A549 (cell line): ENCODE measurements around the gene PCGF3. TPM values are rescaled to one million over a fixed set of nuclear protein-coding genes. Genes with fewer than 3 reads are reported as not detected.
A peak's percentile ranks its signal among the peaks of the same experiment; 100 is the strongest.

Experiments used
- ATAC-seq, 2 experiments: fragments of 200-7000 bp in 1 of 2; fragments of >200 bp in 1 of 2; cut with Nextera tagmentation in 1 of 2; cut with Tn5 transposase in 1 of 2; 3 replicates each; pipeline versions ENCODE4 v1.8.0 to v1.9.1; 2018 to 2020; ENCODE audit warnings: mild to moderate bottlenecking in 1 of 2, moderate library complexity in 1 of 2
- CTCF ChIA-PET: fragments of 300-600 bp; sonication (Branson Sonifier 250); formaldehyde crosslinking; extraction: SDS; loops from one replicate; lab custom pipeline; 2021; ENCODE audit warnings: antibody characterized with exemption, inconsistent platforms; lab: Yijun Ruan, JAX
- POLR2A ChIA-PET: fragments of 350-600 bp; formaldehyde crosslinking; extraction: SDS; loops from one replicate; lab custom pipeline; 2021; ENCODE audit warnings: antibody characterized with exemption, inconsistent platforms; lab: Yijun Ruan, JAX
- DNase-seq, 2 experiments: peaks; one replicate each; pipeline versions ENCODE4 v3.0.0 to v3.0.0-alpha.2; 2011 to 2016; ENCODE audit warnings: low read depth in 1 of 2, low spot score in 1 of 2
- FAIRE-seq: peaks from 2 replicates; lab custom pipeline; 2011; peaks lifted over from hg19 to GRCh38; lab: Jason Lieb, UNC
- H3K27ac ChIP-seq, 2 experiments: fragments of >200 bp; sonication (Bioruptor Twin); formaldehyde crosslinking; 3 replicates each; pipeline ENCODE4 v1.5.1; 2016 to 2017
- H3K4me1 ChIP-seq: fragments of >200 bp; sonication (Bioruptor Twin); formaldehyde crosslinking; 3 replicates; pipeline ENCODE4 v1.6.1; 2016
- H3K4me2 ChIP-seq: fragments of >200 bp; sonication (Bioruptor Twin); formaldehyde crosslinking; 3 replicates; pipeline ENCODE4 v1.6.1; 2016
- H3K4me3 ChIP-seq: fragments of >200 bp; sonication (Bioruptor Twin); formaldehyde crosslinking; 3 replicates; pipeline ENCODE4 v1.5.1; 2016
- H3K9me3 ChIP-seq: fragments of >200 bp; sonication (Bioruptor Twin); formaldehyde crosslinking; 3 replicates; pipeline ENCODE4 v1.6.1; 2016
- BHLHE40 ChIP-seq: IDR thresholded peaks from 2 replicates; pipeline ENCODE4 v1.6.1; 2012; ENCODE audit warnings: low read depth, low read length, inconsistent platforms
- CBX8 ChIP-seq: fragments of 200-600 bp; sonication (generic); IDR thresholded peaks from 2 replicates; pipeline ENCODE4 v1.6.1; 2016
- CEBPB ChIP-seq, 2 experiments: fragments of >200 bp in 1 of 2; sonication (Bioruptor Twin) in 1 of 2; formaldehyde crosslinking in 1 of 2; IDR thresholded peaks; 2 replicates each; pipeline ENCODE4 v1.6.1; 2012 to 2016
- CHD2 ChIP-seq: fragments of 150-350 bp; IDR thresholded peaks from 2 replicates; pipeline ENCODE4 v1.6.1; 2014; ENCODE audit warnings: low read length; ENCODE audit not compliant: partially characterized antibody
- CHD4 ChIP-seq: fragments of 200-600 bp; sonication (generic); IDR thresholded peaks from 2 replicates; pipeline ENCODE4 v1.6.1; 2016; ENCODE audit warnings: antibody characterized with exemption, mild to moderate bottlenecking, borderline replicate concordance
- ESRRA ChIP-seq: fragments of 150-350 bp; IDR thresholded peaks from 2 replicates; pipeline ENCODE4 v1.6.1; 2014; ENCODE audit warnings: mild to moderate bottlenecking, low read length, borderline replicate concordance
- GATA3 ChIP-seq: IDR thresholded peaks from 2 replicates; pipeline ENCODE4 v1.6.1; 2012; ENCODE audit warnings: borderline replicate concordance
- HDAC2 ChIP-seq: fragments of 200-600 bp; sonication (generic); IDR thresholded peaks from 2 replicates; pipeline ENCODE4 v1.6.1; 2016
- HEYL ChIP-seq: fragments of 250-450 bp; sonication (Bioruptor Pico); IDR thresholded peaks from 2 replicates; pipeline ENCODE4 v1.8.0; 2021; ENCODE audit warnings: mild to moderate bottlenecking, moderate library complexity
- JUNB ChIP-seq: fragments of >200 bp; sonication (Bioruptor Twin); formaldehyde crosslinking; IDR thresholded peaks from 2 replicates; pipeline ENCODE4 v1.6.1; 2016
- MAFK ChIP-seq: fragments of 450-650 bp; IDR thresholded peaks from 2 replicates; pipeline ENCODE4 v1.6.1; 2014; ENCODE audit not compliant: partially characterized antibody
- MAZ ChIP-seq: fragments of 150-350 bp; IDR thresholded peaks from 2 replicates; pipeline ENCODE4 v1.6.1; 2014; ENCODE audit warnings: antibody characterized with exemption, low read depth, low read length, borderline replicate concordance
- MYC ChIP-seq: IDR thresholded peaks from 2 replicates; pipeline ENCODE4 v1.6.1; 2012; ENCODE audit warnings: mild to moderate bottlenecking, inconsistent platforms, low read length, improper control_type of control experiment, borderline replicate concordance
- NFE2L2 ChIP-seq: fragments of 150-350 bp; conservative IDR thresholded peaks from 2 replicates; pipeline ENCODE4 v1.6.1; 2014; ENCODE audit warnings: low read length
- NR3C1 ChIP-seq: fragments of >200 bp; sonication (Bioruptor Twin); formaldehyde crosslinking; IDR thresholded peaks from 3 replicates; pipeline ENCODE4 v1.6.1; 2017
- PHF8 ChIP-seq: fragments of 200-600 bp; sonication (generic); IDR thresholded peaks from 2 replicates; pipeline ENCODE4 v1.6.1; 2016; ENCODE audit warnings: low read depth, mild to moderate bottlenecking, antibody characterized with exemption, moderate library complexity, borderline replicate concordance
- POLR2A ChIP-seq: IDR thresholded peaks from 2 replicates; pipeline ENCODE4 v1.6.1; 2012; ENCODE audit warnings: mild to moderate bottlenecking, low read length
- POLR2AphosphoS2 ChIP-seq: conservative IDR thresholded peaks from 2 replicates; pipeline ENCODE4 v1.6.1; 2012; ENCODE audit warnings: low read length, improper control_type of control experiment, inconsistent platforms
- RFX5 ChIP-seq: fragments of 450-650 bp; IDR thresholded peaks from 2 replicates; pipeline ENCODE4 v1.7.1; 2014; ENCODE audit warnings: antibody characterized with exemption, mild to moderate bottlenecking, moderate library complexity
- RNF2 ChIP-seq: fragments of 200-600 bp; sonication (generic); IDR thresholded peaks from 2 replicates; pipeline ENCODE4 v1.6.1; 2016; ENCODE audit warnings: low read depth, mild to moderate bottlenecking, antibody characterized with exemption, moderate library complexity, borderline replicate concordance
- SMC3 ChIP-seq: fragments of >200 bp; sonication (Bioruptor Twin); formaldehyde crosslinking; IDR thresholded peaks from 3 replicates; pipeline ENCODE4 v1.6.1; 2018; ENCODE audit warnings: inconsistent platforms
- SREBF2 ChIP-seq: fragments of 450-650 bp; IDR thresholded peaks from 2 replicates; pipeline ENCODE4 v1.6.1; 2014; ENCODE audit warnings: mild to moderate bottlenecking, moderate library complexity
- TP53 ChIP-seq: fragments of 250-450 bp; sonication (Bioruptor Pico); IDR thresholded peaks from 2 replicates; pipeline ENCODE4 v1.5.0; 2021; ENCODE audit warnings: mild to moderate bottlenecking, moderate library complexity
- ZSCAN20 ChIP-seq: fragments of 250-450 bp; sonication (Bioruptor Pico); IDR thresholded peaks from 2 replicates; pipeline ENCODE4 v1.8.0; 2022; ENCODE audit warnings: mild to moderate bottlenecking, moderate library complexity
- WGBS: methylation state at CpG from one replicate; pipeline ENCODE4 v1.1.6; 2017; ENCODE audit errors: missing lambda C conversion rate; 5-methylcytosine and 5-hydroxymethylcytosine counted together
- polyA plus RNA-seq, 4 experiments: library from polyadenylated mRNA; depleted of rRNA in 3 of 4; stranded (reverse); fragments of >200 nt; fragmentation: RNase III in 1 of 4; extraction: RNeasy Plus Mini Kit Qiagen cat#74134 plus additional on column Dnase treatment in 1 of 4; gene quantifications; 2 replicates in 3 of 4; 3 replicates in 1 of 4; pipeline ENCODE4 v1.2.3, GENCODE V29; 2011 to 2017
- TF ChIP-seq, protein P1 (sequence below): IDR thresholded peaks from 2 replicates; pipeline ENCODE4 v1.6.1; 2012
- TF ChIP-seq, protein P2 (sequence below): IDR thresholded peaks from 2 replicates; pipeline ENCODE4 v1.6.1; 2012; ENCODE audit warnings: low read depth, borderline replicate concordance
- TF ChIP-seq, protein P3 (sequence below): fragments of 200-600 bp; sonication (generic); IDR thresholded peaks from 2 replicates; pipeline ENCODE4 v1.6.1; 2016; ENCODE audit warnings: antibody characterized with exemption, mild to moderate bottlenecking, moderate library complexity
- TF ChIP-seq, protein P4 (sequence below): fragments of 150-350 bp; IDR thresholded peaks from 2 replicates; pipeline ENCODE4 v1.6.1; 2014; ENCODE audit warnings: low read depth, mild to moderate bottlenecking, low read length
- TF ChIP-seq, protein P5 (sequence below): fragments of >200 bp; sonication (Bioruptor Twin); formaldehyde crosslinking; IDR thresholded peaks from 3 replicates; pipeline ENCODE4 v1.6.1; 2016
- TF ChIP-seq, protein P6 (sequence below): fragments of >200 bp; sonication (Bioruptor Twin); formaldehyde crosslinking; IDR thresholded peaks from 2 replicates; pipeline ENCODE4 v1.6.1; 2016

PCGF3 gene
- polyA plus RNA-seq, 2 of the 4 experiments (the other 2 are of a cell fraction): 15.9 to 21.0 TPM

DNA sequence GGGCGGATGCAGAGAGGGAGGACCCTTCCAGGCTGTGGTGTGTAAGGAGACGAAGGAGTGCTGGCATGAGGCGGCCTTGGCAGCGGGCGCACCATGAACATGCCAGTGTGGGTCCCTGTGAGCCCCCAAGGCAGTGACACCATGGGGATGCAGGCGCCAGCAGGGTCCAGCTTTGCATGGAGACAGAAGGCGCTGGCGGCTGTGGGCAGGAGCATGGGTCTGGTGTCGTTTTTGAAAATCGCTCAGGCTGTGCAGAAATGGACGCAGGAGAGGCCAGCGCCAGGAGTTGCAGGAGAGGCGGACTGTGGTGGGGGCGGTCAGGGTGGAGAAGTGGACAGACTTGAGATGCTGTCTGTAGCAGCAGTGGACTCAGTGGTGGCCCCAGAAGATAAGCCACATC, 56.1 kb downstream of the PCGF3 start:
- no peak overlapping the region for H3K4me2 ChIP-seq
- H3K4me1 ChIP-seq: peaks cover 6% of the 10 kb centered on the region; the same call in 1 of the 3 replicates
- DNase-seq (no peak), ATAC-seq (no peak), FAIRE-seq (no peak)
- no peak for TF ChIP-seq TP53 (CRISPR knock-in tag)
- TF ChIP-seq JUNB: no peak
- TF ChIP-seq, protein P1, sequence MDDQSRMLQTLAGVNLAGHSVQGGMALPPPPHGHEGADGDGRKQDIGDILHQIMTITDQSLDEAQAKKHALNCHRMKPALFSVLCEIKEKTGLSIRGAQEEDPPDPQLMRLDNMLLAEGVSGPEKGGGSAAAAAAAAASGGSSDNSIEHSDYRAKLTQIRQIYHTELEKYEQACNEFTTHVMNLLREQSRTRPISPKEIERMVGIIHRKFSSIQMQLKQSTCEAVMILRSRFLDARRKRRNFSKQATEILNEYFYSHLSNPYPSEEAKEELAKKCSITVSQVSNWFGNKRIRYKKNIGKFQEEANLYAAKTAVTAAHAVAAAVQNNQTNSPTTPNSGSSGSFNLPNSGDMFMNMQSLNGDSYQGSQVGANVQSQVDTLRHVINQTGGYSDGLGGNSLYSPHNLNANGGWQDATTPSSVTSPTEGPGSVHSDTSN: no peak
- no peak for TF ChIP-seq ZSCAN20 (CRISPR knock-in tag)
- no peak for TF ChIP-seq PHF8
- no peak for TF ChIP-seq NFE2L2
- TF ChIP-seq, protein P2, sequence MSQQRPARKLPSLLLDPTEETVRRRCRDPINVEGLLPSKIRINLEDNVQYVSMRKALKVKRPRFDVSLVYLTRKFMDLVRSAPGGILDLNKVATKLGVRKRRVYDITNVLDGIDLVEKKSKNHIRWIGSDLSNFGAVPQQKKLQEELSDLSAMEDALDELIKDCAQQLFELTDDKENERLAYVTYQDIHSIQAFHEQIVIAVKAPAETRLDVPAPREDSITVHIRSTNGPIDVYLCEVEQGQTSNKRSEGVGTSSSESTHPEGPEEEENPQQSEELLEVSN: no peak
- TF ChIP-seq HDAC2: no peak
- no peak for TF ChIP-seq MAFK
- no peak for TF ChIP-seq CHD2
- TF ChIP-seq, protein P3, sequence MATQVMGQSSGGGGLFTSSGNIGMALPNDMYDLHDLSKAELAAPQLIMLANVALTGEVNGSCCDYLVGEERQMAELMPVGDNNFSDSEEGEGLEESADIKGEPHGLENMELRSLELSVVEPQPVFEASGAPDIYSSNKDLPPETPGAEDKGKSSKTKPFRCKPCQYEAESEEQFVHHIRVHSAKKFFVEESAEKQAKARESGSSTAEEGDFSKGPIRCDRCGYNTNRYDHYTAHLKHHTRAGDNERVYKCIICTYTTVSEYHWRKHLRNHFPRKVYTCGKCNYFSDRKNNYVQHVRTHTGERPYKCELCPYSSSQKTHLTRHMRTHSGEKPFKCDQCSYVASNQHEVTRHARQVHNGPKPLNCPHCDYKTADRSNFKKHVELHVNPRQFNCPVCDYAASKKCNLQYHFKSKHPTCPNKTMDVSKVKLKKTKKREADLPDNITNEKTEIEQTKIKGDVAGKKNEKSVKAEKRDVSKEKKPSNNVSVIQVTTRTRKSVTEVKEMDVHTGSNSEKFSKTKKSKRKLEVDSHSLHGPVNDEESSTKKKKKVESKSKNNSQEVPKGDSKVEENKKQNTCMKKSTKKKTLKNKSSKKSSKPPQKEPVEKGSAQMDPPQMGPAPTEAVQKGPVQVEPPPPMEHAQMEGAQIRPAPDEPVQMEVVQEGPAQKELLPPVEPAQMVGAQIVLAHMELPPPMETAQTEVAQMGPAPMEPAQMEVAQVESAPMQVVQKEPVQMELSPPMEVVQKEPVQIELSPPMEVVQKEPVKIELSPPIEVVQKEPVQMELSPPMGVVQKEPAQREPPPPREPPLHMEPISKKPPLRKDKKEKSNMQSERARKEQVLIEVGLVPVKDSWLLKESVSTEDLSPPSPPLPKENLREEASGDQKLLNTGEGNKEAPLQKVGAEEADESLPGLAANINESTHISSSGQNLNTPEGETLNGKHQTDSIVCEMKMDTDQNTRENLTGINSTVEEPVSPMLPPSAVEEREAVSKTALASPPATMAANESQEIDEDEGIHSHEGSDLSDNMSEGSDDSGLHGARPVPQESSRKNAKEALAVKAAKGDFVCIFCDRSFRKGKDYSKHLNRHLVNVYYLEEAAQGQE: no peak
- no peak for TF ChIP-seq SMC3
- no peak for TF ChIP-seq RFX5
- no peak for TF ChIP-seq NR3C1
- TF ChIP-seq BHLHE40: no peak
- no peak for TF ChIP-seq GATA3
- no peak for TF ChIP-seq HEYL (CRISPR knock-in tag)
- H3K4me3 ChIP-seq: no peak overlapping the region
- H3K27ac ChIP-seq: no peak overlapping the region
- no peaks in the 10 kb centered on the region for H3K9me3 ChIP-seq
- CTCF ChIA-PET: no interaction called here
- 94% methylated on average over 14 of the region's 14 CpGs for WGBS
- POLR2A ChIA-PET: no interaction called here

DNA sequence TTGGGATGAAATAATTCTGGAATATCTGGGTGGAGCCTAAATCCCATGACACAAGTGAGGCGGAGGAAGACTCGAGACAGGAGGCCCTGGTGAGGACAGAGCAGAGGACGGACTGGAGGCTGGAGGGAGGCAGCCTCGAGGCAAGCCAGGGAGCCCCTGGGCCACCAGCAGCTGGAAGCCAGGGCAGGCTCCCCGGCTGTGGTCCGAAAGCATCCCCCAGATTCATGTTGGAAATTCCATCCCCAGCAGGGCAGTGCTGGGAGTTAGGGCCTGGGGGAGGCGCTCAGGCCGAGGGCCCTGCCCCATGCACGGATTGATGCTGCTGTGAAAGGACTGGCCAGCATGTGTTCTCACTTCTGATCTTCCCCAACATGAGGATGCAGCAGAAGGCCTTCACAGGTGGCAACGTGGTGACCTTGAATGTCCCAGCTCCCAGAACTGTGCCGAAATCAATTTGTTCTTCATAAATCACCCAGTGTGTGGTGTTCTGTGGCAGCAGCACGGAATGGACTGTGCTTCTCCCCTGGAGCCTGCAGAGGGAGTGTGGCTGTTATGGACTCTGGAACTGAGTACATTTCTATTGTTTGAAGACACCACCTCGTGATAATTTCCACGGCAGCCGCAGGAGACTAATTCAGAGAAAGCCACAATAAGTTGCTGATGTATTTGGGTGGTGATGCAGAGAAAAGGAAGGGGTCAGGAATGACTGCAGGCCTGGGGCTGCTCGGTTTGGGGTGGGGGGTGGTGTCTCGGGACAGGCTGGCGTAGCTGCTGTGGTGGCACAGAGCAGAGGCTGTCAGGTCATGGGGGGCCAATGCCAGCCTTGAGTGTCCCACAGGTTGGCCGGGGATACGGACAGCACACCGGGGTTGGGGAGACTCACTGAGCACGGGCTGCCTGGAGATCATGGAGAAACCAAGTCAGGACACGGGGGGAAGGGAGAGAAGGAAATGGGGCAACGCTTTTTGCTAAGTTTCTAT, 56.9 kb downstream of the PCGF3 start:
- ChIA-PET CTCF (no interaction called here), POLR2A (no interaction called here)
- Histone ChIP-seq H3K9me3 (no peaks in the 10 kb centered on the region), H3K4me1 (peaks cover 6% of the 10 kb centered on the region; the same call in 1 of the 3 replicates), H3K27ac (no peak overlapping the region), H3K4me3 (no peak overlapping the region), H3K4me2 (no peak overlapping the region)
- DNase-seq (peak in 1 of 2 experiments; percentile 20), ATAC-seq (peak; percentile 65 to 66; a peak in 5 of 6 replicates), FAIRE-seq (no peak)
- WGBS: 88% methylated on average over 23 of the region's 24 CpGs
- TF ChIP-seq CEBPB (IDR thresholded peaks at IDR 0.05) (no peak), POLR2AphosphoS2 (no peak), POLR2A (no peak), RNF2 (no peak), NR3C1 (no peak), MAZ (no peak), SREBF2 (no peak), CBX8 (no peak), CHD4 (no peak), MYC (no peak), ZSCAN20 (CRISPR knock-in tag) (no peak), ESRRA (no peak)
- TF ChIP-seq, protein P2: no peak
- TF ChIP-seq, protein P4, sequence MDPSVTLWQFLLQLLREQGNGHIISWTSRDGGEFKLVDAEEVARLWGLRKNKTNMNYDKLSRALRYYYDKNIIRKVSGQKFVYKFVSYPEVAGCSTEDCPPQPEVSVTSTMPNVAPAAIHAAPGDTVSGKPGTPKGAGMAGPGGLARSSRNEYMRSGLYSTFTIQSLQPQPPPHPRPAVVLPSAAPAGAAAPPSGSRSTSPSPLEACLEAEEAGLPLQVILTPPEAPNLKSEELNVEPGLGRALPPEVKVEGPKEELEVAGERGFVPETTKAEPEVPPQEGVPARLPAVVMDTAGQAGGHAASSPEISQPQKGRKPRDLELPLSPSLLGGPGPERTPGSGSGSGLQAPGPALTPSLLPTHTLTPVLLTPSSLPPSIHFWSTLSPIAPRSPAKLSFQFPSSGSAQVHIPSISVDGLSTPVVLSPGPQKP: no peak
- TF ChIP-seq, protein P5, sequence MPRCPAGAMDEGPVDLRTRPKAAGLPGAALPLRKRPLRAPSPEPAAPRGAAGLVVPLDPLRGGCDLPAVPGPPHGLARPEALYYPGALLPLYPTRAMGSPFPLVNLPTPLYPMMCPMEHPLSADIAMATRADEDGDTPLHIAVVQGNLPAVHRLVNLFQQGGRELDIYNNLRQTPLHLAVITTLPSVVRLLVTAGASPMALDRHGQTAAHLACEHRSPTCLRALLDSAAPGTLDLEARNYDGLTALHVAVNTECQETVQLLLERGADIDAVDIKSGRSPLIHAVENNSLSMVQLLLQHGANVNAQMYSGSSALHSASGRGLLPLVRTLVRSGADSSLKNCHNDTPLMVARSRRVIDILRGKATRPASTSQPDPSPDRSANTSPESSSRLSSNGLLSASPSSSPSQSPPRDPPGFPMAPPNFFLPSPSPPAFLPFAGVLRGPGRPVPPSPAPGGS: no peak
- TF ChIP-seq, protein P6, sequence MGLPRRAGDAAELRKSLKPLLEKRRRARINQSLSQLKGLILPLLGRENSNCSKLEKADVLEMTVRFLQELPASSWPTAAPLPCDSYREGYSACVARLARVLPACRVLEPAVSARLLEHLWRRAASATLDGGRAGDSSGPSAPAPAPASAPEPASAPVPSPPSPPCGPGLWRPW: no peak
